Adipose tissue (tissue), 3 donors: ENCODE measurements around the gene SREBF1. TPM values are rescaled to one million over a fixed set of nuclear protein-coding genes. Genes with fewer than 3 reads are reported as not detected.

Source experiments
- polyA plus RNA-seq, 3 donors: library from polyadenylated mRNA; stranded (reverse); fragments of 200-250 nt; gene quantifications; one replicate each; pipeline ENCODE4 v1.2.3, GENCODE V29; 2013
- donor health status: healthy with polysubstance abuse.
- donor health status: Bipolar disorder and iron deficiency.
- donor health status: healthy.

SREBF1 gene
- polyA plus RNA-seq, 3 donors, result 81.5 to 282 (median 109) TPM

Other genes with a start within 250 kb of the SREBF1 start
- 100 to 1,000 TPM in 1 of 3 donors, 10 to 100 TPM in 2; 40.9 to 263 (median 44.0) TPM for gene PEMT, start 245.3 kb downstream of the SREBF1 start, polyA plus RNA-seq
- 1 to 10 TPM; 4.5 to 9.3 (median 6.4) TPM for gene RAI1, start 155.5 kb downstream of the SREBF1 start, polyA plus RNA-seq
- 10 to 100 TPM; 14.0 to 24.8 (median 16.3) TPM for gene TOM1L2, start 135.4 kb upstream of the SREBF1 start, polyA plus RNA-seq
- gene DRC3, start 135.9 kb upstream of the SREBF1 start, polyA plus RNA-seq, result 1 to 10 TPM in 2 of 3 donors, under 1 TPM in 1; 0.43 to 3.1 (median 1.9) TPM
- 10 to 100 TPM in 2 of 3 donors, 1 to 10 TPM in 1; 8.8 to 16.5 (median 15.0) TPM for gene ATPAF2, start 202.2 kb upstream of the SREBF1 start, polyA plus RNA-seq
- gene GID4, start 202.4 kb upstream of the SREBF1 start, polyA plus RNA-seq, result 1 to 10 TPM; 4.8 to 7.9 (median 5.9) TPM